Hepatic stellate cell (primary cell): Measurements from ENCODE around the gene LUC7L.
"Not testable (repeated sequence)": the region's sequence is repeated elsewhere in the genome, so short reads cannot be mapped to it uniquely, and the experiment has no call there.

Experiments
- DNase-seq: peaks from one replicate; pipeline ENCODE4 v3.0.0; 2011; ENCODE audit warnings: low spot score

LUC7L gene

GRCh38 chr16:229731-230281, 557 bp upstream of the LUC7L start:
- DNase-seq = no peak

GRCh38 chr16:228151-228851, 948 bp downstream of the LUC7L start:
- peak; percentile 22 for DNase-seq

- DNase-seq = no peak
These were observed 9.2 kb downstream of the LUC7L start for GRCh38 chr16:220021-220420.

- no peak for DNase-seq
These were observed 16.2 kb downstream of the LUC7L start for GRCh38 chr16:212999-213398.

- not testable (repeated sequence) for DNase-seq
These were observed 17.5 kb downstream of the LUC7L start for GRCh38 chr16:211631-212180.

GRCh38 chr16:209359-209758, 19.9 kb downstream of the LUC7L start:
- DNase-seq = not testable (repeated sequence)

- DNase-seq = not testable (repeated sequence)
These were observed 25.2 kb downstream of the LUC7L start for GRCh38 chr16:204046-204445.

GRCh38 chr16:203246-203645, 26.0 kb downstream of the LUC7L start:
- DNase-seq = no peak

GRCh38 chr16:200388-200787, 28.9 kb downstream of the LUC7L start:
- no peak for DNase-seq

- DNase-seq = no peak
These were observed 34.7 kb downstream of the LUC7L start for GRCh38 chr16:194516-194915.

- DNase-seq = no peak
These were observed 35.8 kb downstream of the LUC7L start for GRCh38 chr16:193441-193840.

GRCh38 chr16:192686-193085, 36.6 kb downstream of the LUC7L start:
- no peak for DNase-seq

- no peak for DNase-seq
These were observed 37.4 kb downstream of the LUC7L start for GRCh38 chr16:191831-192230.

- DNase-seq = no peak
These were observed 39.6 kb downstream of the LUC7L start for GRCh38 chr16:189604-190186.

- DNase-seq = no peak
These were observed 40.6 kb downstream of the LUC7L start for GRCh38 chr16:188674-189073.

- DNase-seq = no peak
These were observed 41.9 kb downstream of the LUC7L start for GRCh38 chr16:187330-187729.

GRCh38 chr16:185691-186090, 43.6 kb downstream of the LUC7L start:
- DNase-seq = no peak

GRCh38 chr16:185213-185612, 44.0 kb downstream of the LUC7L start:
- no peak for DNase-seq

GRCh38 chr16:183005-183404, 46.2 kb downstream of the LUC7L start:
- DNase-seq = no peak

GRCh38 chr16:181565-182021, 47.7 kb downstream of the LUC7L start:
- no peak for DNase-seq

- peak; percentile 92 for DNase-seq
These were observed 48.3 kb downstream of the LUC7L start for GRCh38 chr16:180681-181564.

GRCh38 chr16:180101-180675, 49.1 kb downstream of the LUC7L start, which contains the start of gene HBQ1:
HBQ1 (plus strand) TSS chr16:180459; CDS start chr16:180487, 28 bp downstream.
- DNase-seq = peak; percentile 72
